GM15510 (cell line): ENCODE data around the gene PRR4.

Source experiments
- POLR2A ChIP-seq: IDR thresholded peaks from 3 replicates; pipeline ENCODE4 v1.6.1; 2011; ENCODE audit warnings: borderline replicate concordance; ENCODE audit not compliant: insufficient read length; ENCODE audit errors: extremely low read depth

Gene PRR4

GRCh38 chr12:10849425-10849878 is at the start of gene PRR4:
TSS of gene PRR4 (minus strand) at chr12:10849475. CDS start at chr12:10849437, 38 bp downstream.
- TF ChIP-seq POLR2A: no peak

GRCh38 chr12:10896854-10897253 is 47.6 kb upstream of the PRR4 start:
- TF ChIP-seq POLR2A: no peak

GRCh38 chr12:10891937-10892336 is 42.7 kb upstream of the PRR4 start:
- TF ChIP-seq POLR2A: no peak

GRCh38 chr12:10889226-10889625 is 40.0 kb upstream of the PRR4 start:
- no peak for TF ChIP-seq POLR2A

- TF ChIP-seq POLR2A: no peak
Observed at GRCh38 chr12:10884086-10884725, 34.9 kb upstream of the PRR4 start, which contains the start of gene PRH1. TSS of gene PRH1 (minus strand) at chr12:10884255. CDS start at chr12:10884217, 38 bp downstream.

GRCh38 chr12:10873378-10873777 is 24.1 kb upstream of the PRR4 start:
- TF ChIP-seq POLR2A: no peak

- TF ChIP-seq POLR2A: no peak
Observed at GRCh38 chr12:10867381-10867780, 18.1 kb upstream of the PRR4 start.

- no peak for TF ChIP-seq POLR2A
Observed at GRCh38 chr12:10863512-10864218, 14.4 kb upstream of the PRR4 start.

GRCh38 chr12:10861366-10861765 is 12.1 kb upstream of the PRR4 start:
- no peak for TF ChIP-seq POLR2A

- TF ChIP-seq POLR2A: no peak
Observed at GRCh38 chr12:10855807-10856206, 6.5 kb upstream of the PRR4 start.

- no peak for TF ChIP-seq POLR2A
Observed at GRCh38 chr12:10853776-10854175, 4.5 kb upstream of the PRR4 start.

- no peak for TF ChIP-seq POLR2A
Observed at GRCh38 chr12:10851243-10851858, 2.1 kb upstream of the PRR4 start.

- TF ChIP-seq POLR2A: no peak
Observed at GRCh38 chr12:10847744-10848143, 1.5 kb downstream of the PRR4 start.

GRCh38 chr12:10842862-10843261 is 6.4 kb downstream of the PRR4 start:
- no peak for TF ChIP-seq POLR2A

GRCh38 chr12:10838461-10838860 is 10.8 kb downstream of the PRR4 start:
- no peak for TF ChIP-seq POLR2A

GRCh38 chr12:10829994-10830393 is 19.3 kb downstream of the PRR4 start:
- TF ChIP-seq POLR2A: no peak

GRCh38 chr12:10826258-10826657 is 23.0 kb downstream of the PRR4 start, which contains the start of gene TAS2R10:
TSS of gene TAS2R10 (minus strand) at chr12:10826358. CDS start at chr12:10826269, 89 bp downstream.
- no peak for TF ChIP-seq POLR2A

- TF ChIP-seq POLR2A: no peak
Observed at GRCh38 chr12:10824957-10825356, 24.3 kb downstream of the PRR4 start.
